Heart left ventricle (tissue), 13 donors: ENCODE measurements around the gene RAB40C.

Experiments used
- CTCF ChIP-seq, 12 donors: fragments of 200-600 bp; sonication (generic) in 4 of 12; IDR thresholded peaks; one replicate each; pipeline versions ENCODE4 v1.5.0 to v1.8.0; 2018 to 2022; ENCODE audit warnings: antibody characterized with exemption in 12 of 12, mild to moderate bottlenecking in 5 of 12
- POLR2A ChIP-seq, 2 donors: fragments of 450-650 bp; IDR thresholded peaks; one replicate each; pipeline ENCODE4 v1.6.1; 2017; ENCODE audit warnings: antibody characterized with exemption in 2 of 2, mild to moderate bottlenecking in 2 of 2, moderate library complexity in 2 of 2
- donor health status: ischemic (EF 13 %, LVEDD 7.1; RV severe dilation, severe dysfunction).
- donor health status: DM: no; HTN: yes; CAD: no.
- donor health status: DM: no; HTN: no; CAD: no.
- donor health status: ischemic (EF 25% LVEDD 6.9; RV normal size, moderate dysfunction).
- donor health status: ischemic (EF 25% LVEDD 5.7; RV mildly dilated, moderate dysfunction).
- donor health status: ischemic (EF 35%, LVEDD 5.7; RV mildly dilated, moderate dysfunction).
- donor health status: nonischemic (EF 11% LVEDD 7.7; RV severe dilation, severe dysfunction).
- donor health status: DM: yes; HTN: yes; CAD: no.
- donor health status: PGD.
- donor health status: ischemic (EF 29% LVEDD 5.4; RV normal size, mild dysfunction).
- donor health status: nonischemic (EF 23%, LVEDD 6.1; RV moderate dilation, normal function).

GRCh38 chr16:677316-678190, 87.7 kb downstream of the RAB40C start:
- no peak for TF ChIP-seq CTCF (IDR thresholded peaks at IDR 0.05)
- TF ChIP-seq POLR2A (IDR thresholded peaks at IDR 0.05): no peak
